LNCaP clone FGC (cell line): ENCODE data around the gene A2ML1.

Source experiments
- DNase-seq: peaks from one replicate; pipeline ENCODE4 v3.0.0-alpha.2; 2011; ENCODE audit warnings: low read depth
- H3K4me3 ChIP-seq: 2 replicates; pipeline ENCODE4 v1.5.1; 2011; ENCODE audit warnings: mild to moderate bottlenecking, low read depth, low read length, control low read depth
- TF ChIP-seq, protein P1 (sequence below): IDR thresholded peaks from 2 replicates; pipeline ENCODE4 v1.5.1; 2012; ENCODE audit warnings: mild to moderate bottlenecking; ENCODE audit not compliant: control insufficient read depth, insufficient read depth; ENCODE audit errors: extremely low read depth

A2ML1 gene

DNA sequence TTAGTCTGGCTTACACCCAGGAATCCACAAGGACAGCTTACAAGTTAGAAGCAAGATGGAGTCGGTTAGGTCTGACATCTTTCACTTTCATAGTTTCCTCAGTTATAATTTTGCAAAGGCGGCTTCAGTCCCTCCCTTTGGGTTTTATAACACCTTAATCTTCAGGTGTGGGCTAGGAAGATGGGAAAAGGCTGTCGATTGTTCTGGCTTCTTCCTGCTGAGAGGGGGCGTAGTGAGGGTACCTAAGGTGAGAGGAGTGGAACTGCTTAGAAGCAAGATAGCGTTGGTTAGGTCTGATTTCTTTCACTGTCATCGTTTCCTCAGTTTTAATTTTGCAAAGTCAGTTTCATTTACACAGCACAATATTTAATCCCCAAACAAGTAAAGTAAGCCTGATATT is 10.1 kb downstream of the A2ML1 start:
- TF ChIP-seq, protein P1, sequence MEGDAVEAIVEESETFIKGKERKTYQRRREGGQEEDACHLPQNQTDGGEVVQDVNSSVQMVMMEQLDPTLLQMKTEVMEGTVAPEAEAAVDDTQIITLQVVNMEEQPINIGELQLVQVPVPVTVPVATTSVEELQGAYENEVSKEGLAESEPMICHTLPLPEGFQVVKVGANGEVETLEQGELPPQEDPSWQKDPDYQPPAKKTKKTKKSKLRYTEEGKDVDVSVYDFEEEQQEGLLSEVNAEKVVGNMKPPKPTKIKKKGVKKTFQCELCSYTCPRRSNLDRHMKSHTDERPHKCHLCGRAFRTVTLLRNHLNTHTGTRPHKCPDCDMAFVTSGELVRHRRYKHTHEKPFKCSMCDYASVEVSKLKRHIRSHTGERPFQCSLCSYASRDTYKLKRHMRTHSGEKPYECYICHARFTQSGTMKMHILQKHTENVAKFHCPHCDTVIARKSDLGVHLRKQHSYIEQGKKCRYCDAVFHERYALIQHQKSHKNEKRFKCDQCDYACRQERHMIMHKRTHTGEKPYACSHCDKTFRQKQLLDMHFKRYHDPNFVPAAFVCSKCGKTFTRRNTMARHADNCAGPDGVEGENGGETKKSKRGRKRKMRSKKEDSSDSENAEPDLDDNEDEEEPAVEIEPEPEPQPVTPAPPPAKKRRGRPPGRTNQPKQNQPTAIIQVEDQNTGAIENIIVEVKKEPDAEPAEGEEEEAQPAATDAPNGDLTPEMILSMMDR = no peak
- DNase-seq = no peak
- no peak overlapping the region for H3K4me3 ChIP-seq

DNA sequence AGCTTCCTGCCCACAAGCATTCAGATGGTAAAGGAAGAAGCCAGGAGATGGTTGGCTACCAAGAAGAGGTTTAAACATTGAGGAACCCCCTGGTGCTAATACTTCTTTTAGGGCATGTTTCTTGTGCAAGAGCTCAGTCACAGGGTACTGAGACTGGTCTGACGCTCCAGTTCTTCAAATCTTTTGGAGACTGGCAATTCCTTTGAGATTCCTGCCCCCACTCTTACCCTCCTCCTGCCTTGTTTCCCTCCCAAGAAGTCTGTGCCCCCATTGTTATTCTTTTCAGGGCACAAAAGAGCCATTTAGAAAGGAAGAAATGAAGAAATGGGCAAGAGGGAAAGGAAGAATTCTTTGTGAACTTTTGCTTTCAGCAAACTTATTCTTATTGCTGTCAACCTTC is 11.8 kb downstream of the A2ML1 start:
- DNase-seq = no peak
- H3K4me3 ChIP-seq = no peak overlapping the region
- TF ChIP-seq, protein P1 = no peak

DNA sequence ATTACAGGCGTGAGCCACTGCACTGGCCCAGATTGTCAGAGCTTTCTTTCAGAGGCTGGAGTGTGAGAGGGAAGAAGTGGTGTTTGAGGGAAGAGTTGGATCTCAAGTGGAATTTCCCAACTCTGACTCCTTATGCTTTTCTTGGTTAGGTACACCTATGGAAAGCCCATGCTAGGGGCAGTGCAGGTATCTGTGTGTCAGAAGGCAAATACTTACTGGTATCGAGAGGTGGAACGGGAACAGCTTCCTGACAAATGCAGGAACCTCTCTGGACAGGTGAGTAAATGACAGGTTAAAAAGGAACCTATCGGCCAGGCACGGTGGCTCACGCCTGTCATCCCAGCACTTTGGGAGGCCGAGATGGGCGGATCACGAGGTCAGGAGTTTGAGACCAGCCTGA is 14.9 kb downstream of the A2ML1 start:
- no peak for DNase-seq
- TF ChIP-seq, protein P1 = no peak
- no peak overlapping the region for H3K4me3 ChIP-seq

DNA sequence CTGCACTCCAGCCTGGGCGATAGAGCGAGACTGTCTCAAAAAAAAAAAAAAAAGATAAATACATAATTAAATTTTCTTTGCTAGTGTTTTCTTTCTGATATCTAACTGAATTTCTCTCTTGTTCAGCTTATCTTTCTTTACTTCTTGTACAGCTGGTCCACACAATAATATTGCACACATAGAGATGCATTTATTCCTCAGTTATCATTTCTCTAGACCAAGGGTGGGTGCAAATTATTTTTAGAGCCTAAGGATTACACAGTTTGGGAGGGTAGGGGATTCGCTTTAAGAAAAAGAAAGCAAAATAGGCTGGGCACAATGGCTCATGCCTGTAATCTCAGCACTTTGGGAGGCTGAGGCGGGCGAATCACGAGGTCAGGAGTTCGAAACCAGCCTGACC is 17.9 kb downstream of the A2ML1 start:
- H3K4me3 ChIP-seq = no peak overlapping the region
- DNase-seq = no peak
- TF ChIP-seq, protein P1 = no peak

DNA sequence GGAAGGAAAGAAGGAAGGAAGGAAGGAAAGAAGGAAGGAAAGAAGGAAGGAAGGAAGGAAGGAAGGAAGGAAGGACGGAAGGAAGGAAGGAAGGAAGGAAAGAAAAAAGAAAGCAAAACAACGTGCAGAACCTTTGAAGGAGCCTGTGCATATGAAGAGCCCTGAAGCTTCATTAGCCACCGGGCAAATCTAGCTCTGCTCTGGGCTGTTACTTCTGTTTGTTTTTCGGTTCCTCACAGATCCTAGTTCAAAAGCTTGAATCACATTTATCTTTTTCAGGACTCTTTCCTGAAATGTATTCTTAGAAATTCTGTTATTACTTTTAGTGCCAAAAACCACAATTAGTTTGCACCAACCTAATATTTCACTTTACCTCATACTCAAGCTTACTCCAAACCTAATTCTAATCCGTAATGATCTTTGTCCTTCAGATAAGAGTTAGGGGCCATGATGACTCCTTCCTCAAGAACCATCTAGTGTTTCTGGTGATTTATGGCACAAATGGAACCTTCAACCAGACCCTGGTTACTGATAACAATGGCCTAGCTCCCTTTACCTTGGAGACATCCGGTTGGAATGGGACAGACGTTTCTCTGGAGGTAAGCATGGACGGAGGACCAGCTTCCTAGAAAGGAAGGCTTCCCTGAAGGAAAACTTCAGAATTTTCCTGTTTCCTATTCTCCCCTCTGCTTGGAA is 18.7 kb downstream of the A2ML1 start:
- H3K4me3 ChIP-seq = no peak overlapping the region
- DNase-seq = no peak

DNA sequence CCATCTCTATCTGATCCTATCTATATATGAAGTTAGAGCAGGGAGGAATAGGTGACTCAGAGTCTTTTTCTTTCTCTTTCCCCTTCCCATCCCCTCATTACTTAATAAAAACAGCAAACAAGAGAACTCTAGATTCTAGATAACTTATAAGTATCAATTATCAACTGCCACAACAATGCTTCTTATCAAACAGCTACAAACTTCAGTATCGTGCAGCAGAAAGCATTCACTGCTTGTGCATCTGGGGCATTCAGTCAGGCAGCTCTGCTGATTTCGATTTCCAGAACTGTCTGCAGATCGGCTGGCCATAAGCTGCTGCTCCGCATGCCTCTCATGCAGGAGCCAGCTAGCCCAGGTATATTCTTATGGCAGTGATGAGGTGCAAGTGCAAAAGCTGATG is 19.4 kb downstream of the A2ML1 start:
- TF ChIP-seq, protein P1 = no peak
- H3K4me3 ChIP-seq = no peak overlapping the region
- DNase-seq = no peak

More for the DNA sequence above, 18.7 kb downstream of the A2ML1 start:
- TF ChIP-seq, protein P1 = no peak

DNA sequence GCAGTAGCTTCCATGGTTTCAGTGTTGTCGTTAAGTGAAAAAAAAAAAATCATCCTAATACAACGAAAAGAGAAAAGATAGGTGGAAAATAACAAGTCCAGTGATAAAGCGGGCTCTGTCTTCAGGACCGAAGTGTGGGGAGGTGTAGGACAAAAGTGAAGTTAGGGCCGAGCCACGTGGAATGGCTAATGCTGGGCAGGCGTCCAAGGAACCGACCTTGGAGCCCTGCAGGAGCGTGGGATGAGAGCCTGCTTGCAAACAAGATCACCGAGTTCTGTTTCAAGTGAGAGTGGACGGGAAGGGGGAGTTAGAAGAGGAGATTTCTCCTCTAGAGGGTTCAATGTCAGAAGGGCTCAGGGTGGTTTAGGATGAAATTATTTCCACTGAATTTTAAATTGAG is 22.2 kb downstream of the A2ML1 start:
- no peak overlapping the region for H3K4me3 ChIP-seq
- TF ChIP-seq, protein P1 = no peak
- DNase-seq = no peak
